GM20431 (cell line): ENCODE results near the gene MTUS2.

Experiments
- in situ Hi-C: fragments of 300-500 bp; cut with MseI, MboI; formaldehyde crosslinking; loops from one replicate; pipeline ENCODE4 v1.15.0; 2020; ENCODE audit warnings: low sequenced_read_pairs; ENCODE audit not compliant: unreplicated experiment

The MTUS2 gene

DNA sequence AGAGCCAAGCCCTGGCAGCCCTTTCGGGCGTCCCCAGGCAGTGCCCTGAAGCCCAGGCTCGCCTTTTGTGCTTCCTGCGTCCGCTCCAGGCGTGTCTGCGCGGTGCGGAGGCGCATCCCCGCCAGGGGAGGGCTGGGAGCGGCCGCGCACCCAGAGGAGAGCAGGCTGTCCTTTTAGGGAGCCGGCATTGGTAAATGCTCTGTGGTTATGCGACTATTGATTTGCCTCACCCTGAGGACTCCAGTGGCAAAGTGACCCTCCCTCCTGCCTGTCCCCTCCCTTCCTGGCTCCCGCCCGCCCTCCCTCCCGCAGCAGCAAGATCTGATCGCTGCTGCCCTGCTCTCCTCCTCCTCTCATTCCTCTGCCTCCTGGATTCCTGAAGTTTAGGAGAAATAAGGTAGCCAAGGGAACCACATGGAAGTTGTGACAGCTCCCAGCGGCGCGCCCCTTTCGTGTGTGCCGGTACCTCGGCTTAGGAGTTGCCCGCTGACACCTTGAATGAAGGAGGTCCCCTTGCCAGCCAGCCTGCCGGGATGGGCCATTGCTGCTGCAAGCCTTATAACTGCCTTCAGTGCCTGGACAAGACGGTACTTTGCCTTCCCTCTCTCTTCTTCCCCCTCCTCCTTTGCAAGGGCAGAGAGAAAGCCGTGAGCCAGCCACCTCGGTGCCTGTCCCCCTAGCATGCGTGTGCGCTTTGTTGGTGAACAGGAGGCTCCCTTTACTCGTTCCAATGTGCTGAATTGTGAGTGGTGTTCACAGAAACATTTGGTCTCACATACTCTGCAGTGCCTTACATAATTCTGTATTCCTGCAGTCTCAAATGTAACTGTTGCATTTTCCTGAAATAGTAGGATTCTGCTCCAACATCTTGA is 608.4 kb downstream of the MTUS2 start:
- in situ Hi-C loops = no loop called here

DNA sequence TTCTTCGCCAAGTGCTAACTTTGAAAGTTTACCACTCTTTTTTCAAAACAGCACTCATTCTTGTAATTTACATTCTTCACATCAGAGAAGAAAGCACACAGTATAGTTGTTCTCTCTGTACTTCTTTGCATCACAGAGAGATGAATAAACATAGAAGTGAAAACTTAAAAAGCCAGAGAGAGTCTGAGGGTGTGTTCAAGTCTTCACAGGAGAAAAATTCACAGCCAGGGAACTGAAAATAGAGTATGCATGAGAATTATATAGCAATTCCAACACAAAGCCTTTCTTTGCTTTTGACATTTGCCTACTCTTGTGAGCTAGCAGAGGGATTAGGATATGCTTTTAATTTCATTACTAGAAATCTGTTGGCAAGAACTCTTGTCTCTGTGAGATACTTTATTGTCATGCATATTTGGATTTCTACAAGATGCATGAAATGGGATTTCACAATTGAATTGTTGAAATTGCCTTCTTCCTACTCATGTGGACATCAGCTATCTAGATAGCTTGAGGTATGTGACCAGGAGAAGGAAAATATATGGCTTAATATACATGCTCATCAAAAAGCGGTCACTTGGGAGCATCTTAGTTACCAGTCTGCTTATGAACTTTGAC is 609.3 kb downstream of the MTUS2 start:
- in situ Hi-C loops = no loop called here

DNA sequence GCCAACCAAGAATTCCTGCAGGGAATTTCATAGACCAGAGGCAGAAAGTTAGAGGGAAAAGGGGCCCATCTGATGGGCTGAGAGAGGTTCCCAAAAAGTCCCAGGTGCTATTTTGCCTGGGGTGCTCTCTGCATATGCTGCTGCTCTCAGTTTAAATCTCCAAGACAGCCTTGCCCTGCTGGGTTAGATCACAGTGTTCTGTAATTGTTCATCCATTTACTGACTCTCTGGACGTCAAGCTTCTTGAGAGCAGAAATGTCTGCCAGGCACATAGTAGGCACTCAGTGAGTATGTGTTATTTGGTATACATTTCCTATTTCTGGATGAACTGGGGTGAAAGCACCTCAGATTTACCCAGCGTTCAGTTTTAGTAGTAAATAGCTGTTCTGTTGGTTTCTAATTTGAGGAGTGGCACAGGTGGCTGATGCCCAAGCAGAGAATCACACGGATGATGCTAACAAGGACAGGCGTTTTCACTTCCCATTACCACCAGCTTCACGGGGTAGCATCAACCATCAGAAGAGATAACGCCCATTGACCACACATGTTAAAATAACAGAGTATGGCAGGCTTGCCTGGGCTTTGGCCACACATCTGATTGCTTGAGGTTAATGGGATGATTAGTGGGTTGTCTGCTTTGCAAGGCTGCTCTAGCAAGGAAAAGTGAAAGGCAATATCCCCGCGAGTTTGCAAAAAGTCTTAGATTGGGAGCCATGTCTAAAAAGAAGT is 614.2 kb downstream of the MTUS2 start:
- in situ Hi-C loops = no loop called here

DNA sequence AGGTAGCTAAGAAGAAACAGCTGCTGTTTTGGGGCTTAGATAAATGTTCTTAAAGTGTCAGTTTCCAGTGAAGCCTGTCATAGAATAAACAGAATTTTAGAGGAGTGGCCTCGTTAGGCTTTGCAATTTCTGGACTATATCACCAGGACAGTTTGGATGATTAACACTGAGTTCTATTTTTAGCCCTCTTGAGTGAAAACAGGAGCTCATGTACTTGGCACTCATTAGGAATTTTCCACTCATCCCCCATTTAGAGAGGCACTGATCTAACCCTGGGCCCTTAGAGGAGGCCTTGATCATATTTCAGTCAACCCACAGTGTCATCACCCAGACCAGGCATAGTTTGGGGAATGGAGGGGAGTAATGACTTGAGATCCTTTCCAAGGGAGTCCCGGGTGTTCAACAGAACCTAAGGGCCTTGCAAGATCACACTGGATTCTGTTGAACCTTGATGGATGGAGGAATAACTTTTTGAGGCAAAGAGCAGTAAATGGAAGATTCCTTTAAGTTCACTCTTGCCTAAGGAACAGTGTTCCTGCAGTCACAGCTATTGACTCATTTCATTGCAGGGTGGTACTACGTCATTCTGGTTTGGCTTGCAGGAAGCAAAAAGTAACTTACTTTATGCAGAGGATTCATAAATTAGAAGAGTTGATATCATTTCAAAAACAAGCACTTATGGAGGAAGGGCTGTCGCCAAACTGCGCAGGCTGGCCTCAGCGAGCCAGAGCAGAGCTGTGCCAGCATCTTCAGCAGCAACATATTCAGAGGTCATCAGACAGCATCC is 615.2 kb downstream of the MTUS2 start:
- in situ Hi-C loops = no loop called here

DNA sequence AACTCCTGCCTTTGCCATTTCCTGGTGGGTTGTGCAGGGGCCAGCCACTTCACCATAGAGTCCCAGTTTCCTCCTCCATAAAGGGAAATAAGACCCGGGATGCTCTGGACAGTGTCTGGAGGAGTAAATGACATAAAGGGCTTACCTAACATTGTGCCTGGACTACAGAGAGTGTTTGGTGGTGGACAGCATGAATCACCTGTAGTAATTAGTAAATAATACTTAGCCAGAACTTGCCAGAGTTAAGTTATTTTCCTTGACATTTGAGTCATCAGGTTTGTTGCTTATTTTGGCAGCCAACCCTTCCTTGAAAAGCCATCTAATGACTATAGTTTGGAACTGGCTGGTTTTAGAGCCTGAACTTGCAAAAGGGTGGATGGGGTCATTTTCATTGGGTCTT is 616.2 kb downstream of the MTUS2 start:
- in situ Hi-C loops = no loop called here

DNA sequence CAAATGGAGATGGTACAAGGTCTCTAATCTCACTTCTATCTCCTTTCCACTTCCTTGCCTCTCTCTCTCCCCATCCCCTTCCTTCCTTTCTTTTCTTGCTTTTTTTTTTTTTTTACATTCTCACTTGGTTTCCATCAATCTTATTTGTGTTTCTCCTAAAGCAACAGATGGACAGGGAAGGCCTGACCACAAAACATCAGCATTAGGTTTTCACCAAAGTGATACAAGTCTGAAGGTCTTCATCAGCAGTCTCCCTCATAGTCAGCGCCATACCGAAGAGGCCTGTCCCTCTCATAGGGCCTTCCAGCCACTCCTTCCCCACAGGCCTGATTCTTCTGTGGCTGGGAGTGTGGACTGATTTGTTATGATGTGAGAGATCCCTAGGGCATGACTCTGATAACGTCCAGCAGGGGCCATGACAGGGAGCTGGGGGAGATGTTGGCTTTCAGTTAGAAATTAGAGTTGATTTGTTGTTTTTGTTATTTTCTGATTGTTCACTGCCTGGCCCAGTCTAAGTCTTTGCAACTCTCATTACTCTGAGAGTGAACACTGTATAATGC is 616.7 kb downstream of the MTUS2 start:
- in situ Hi-C loops = no loop called here

DNA sequence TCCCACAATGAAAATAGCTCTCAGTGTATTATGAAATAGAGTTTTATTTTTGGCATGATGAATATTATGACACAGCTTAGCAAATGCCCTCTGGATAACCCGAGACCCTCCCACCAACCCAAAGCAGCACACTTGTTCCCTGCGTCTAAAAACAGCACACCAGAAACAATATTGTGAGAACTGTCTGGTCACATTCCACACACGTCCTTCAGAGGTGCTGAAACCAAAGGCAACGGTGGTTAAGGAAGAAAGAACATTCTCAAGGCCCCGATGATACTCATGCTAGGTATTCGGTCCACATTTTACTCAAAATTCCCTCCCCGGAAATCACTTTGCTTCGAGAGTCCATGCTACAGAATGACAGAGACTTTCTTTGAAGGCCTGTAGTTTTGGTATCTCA is 618.6 kb downstream of the MTUS2 start:
- in situ Hi-C loops = no loop called here

DNA sequence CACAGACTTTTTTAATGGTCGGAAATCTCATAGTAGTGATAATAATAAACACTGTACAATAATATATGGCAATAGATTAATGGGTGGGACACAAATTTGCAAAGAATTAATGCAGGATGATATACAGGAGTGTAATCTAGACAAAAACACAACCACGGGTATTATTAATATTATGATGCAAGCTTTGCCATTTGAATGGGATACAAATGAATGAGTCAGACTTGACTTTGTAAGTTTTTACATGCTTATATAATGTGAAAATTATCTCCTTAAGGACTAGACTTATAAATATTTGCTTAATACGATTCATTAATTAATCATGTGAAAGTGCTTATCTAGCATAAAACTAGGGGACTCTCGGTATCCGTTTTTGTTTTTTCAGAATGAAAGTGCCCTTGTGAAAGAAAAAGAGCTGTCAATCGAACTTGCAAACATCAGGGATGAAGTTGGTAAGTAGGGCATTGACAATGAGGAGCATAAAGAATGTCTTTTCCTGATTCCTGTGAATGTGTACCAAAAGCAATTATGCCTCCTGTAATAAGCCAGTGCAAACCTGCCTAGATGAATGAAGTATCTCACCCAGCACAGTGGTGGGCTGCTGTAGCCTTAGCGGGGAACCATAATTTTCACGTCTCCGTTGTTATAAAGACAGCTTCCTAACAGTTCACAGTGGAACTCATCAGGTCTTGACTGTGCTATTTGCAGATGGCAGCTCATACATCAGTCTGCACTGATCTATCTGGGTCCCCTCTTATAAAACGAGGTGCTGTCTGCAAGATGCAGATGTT is 619.7 kb downstream of the MTUS2 start:
- in situ Hi-C loops = no loop called here

DNA sequence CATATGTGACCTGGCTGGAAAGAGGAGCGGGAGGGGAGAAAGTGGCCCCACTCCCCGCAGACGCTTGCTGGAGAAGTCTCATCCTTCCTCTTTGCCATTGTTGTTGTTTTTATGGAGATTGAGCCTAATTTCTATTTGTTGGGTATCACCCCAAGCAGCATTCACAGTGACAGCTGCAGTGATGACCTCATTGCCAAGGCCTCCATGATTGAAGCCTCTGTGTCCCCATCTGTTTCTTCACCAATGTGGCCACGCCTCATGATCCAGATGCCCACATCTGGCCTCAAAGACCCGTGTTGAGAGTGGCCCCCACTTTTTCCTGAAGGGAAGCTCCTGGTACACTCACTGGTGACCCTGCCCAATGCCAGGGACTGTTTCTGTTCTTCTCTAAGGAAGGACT is 621.2 kb downstream of the MTUS2 start:
- in situ Hi-C loops = no loop called here

DNA sequence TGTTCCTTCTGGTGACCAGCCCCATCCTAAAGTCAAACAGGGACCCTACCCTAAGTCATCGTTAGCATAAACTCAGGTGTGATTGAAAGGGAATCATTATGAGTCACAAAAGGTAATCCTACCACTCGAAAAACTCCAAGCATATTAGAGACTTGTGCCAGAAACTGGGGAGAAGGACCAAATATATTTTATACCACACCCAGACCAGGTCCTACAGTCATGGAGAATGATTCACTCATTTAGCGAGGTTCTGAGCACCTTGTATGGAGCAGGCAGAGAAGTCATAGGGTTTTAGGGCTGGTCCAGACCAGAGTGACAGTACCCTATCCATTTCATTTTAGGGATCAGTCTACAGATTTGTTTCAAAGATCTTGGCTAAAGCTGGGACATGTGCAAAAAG is 625.9 kb downstream of the MTUS2 start:
- in situ Hi-C loops = no loop called here

DNA sequence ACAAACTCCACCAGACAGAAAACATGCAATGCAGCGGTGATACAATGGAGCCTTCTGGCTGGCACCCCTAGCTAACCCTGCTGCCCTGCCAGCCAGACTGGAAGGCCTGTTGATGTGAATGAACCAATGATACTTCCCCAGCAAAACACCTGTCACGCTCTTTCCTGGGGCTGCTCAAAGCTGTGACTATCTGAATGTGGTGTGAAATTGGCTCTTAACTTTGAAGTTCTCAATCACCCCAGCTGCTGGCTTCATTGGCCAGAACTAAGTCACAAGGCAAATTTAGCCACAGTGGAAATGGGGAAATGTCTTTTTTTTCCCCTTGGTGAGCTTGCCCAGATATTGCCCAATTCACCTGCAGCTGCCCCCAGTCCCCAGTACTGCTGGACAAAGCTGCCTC is 628.0 kb downstream of the MTUS2 start:
- in situ Hi-C loops = no loop called here

DNA sequence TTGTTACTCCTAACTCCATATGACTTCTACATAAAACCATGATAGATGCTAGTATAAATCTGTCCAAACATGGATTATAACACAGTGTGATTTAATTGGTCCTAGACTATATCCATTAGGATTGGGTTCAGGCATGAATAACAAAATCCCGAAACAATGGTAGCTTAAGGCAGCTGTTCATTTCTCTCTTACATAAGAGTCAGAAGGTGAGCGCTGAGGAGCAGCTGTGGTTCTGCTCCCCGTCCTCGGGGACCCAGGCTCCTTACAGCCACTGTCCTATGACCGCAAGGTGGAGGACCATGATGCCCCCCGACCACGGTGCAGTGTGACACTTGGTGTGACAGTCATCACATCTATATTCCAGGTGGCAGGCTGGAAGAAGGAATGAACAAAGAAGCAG is 629.6 kb downstream of the MTUS2 start:
- in situ Hi-C loops = no loop called here

DNA sequence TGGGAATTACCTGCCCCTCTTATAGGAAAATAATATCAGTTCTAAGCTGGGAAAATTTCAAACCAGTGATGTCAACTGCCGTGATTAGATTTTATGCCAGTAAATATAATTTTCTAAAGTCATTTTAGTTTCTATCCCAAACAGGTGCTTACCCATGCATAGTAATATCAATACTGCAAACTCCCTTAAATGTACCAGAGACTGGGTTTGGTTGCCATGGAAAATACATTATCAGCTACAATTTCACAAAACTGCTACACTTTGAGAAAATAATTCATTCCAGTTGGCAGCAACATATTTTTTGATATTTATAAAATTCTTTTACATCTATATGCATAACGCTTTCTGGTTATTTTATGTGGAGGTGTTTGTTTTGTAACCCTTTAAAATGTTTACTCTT is 631.8 kb downstream of the MTUS2 start:
- in situ Hi-C loops = no loop called here

DNA sequence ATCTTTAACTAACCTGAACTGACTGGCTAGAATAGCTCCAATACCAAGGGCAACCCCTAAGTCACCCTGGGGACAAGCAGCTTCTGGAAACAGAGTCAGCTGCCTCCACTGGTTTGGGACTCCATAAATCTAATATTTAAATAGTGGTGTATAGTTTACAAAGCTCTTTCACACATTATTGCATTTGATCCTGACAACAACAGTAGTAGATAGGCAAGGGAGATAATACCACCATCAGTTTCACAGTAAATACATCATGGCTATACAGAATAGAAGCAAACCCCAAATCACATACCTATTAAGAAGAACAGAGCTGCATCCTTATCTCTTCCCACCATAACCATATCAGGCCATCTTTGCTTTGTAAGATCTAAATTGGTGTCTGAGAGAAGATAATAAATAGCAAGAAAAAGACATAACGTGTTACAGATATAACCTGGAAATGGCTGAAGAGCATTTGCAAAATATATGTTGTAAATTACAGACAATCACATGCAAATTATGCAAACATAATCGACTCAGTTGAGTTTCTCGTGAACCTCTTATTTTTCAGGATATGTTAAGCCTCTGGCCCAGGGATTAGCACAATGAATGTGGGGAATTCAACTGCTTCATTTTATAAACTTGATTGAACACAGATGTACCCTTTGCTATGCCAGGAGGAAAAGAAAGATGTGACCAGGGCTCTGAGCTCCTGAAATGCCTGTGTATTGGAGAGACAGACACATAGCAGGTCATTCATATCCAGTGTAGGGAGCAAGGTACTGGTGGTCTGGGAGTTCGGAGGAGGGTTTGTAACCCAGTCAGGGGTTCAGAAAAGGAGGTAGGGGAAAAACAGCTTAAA is 632.9 kb downstream of the MTUS2 start:
- in situ Hi-C loops = no loop called here

DNA sequence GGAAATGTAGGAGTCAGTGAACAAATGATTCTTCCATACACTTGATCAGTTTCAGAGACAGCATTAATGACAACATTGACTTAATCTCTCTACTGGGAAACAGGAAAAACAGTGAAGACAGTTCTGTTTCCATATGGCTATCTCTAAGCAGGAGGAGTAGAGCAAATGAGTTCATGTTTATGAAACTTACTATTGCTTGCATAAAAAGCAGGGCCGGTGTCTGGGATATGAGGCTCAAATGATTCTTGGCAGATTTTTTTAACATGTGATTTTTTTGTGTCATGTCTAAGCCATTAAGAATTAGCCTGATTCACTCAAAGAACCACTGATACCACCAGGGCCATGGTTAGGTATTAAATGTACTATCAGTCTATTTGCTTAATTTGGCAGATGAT is 633.5 kb downstream of the MTUS2 start:
- in situ Hi-C loops = no loop called here

DNA sequence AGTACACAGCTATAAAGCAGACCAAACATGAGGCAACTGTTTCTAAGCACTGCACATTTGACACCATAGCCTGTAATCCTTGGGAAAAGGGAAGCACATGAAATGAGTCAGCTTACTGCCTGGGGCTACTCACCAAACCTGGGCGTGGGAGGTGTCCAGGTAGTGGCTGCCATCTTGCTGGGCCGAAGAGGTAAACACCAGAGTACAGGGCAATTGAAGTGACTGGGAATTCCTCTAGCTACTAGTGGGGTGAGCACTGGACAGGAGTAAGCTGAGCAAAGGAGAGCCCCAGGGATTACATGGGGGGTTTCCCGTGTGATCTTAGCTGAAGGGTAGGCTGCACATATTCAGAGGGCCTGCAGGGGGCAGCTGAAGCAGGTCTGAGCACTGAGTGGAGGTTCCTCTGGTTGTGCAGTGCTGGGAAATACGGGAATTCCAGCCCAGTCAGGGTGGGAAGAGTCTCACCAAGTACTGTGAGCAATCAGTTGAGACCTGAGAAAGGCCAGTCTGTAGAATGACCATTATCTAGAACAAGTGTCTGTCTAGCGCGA is 634.9 kb downstream of the MTUS2 start:
- in situ Hi-C loops = no loop called here

DNA sequence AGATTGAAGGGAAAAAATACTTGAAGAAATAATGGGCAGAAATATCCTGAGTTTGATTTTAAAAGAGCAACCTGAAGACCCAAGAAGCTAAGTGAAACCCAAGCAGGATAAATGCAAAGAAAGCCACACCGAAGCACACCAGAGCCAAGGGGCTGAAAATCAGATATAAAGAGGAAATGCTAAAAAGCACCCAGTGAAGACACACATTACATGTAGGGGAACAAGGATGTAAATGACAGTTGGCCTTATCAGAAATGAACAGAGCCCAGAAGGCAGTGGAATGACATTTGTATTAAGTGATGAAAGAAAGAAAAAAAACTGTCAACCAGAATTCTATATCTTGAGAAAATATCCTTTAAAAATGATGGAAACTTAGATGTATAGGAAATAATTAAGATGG is 636.3 kb downstream of the MTUS2 start:
- in situ Hi-C loops = no loop called here

DNA sequence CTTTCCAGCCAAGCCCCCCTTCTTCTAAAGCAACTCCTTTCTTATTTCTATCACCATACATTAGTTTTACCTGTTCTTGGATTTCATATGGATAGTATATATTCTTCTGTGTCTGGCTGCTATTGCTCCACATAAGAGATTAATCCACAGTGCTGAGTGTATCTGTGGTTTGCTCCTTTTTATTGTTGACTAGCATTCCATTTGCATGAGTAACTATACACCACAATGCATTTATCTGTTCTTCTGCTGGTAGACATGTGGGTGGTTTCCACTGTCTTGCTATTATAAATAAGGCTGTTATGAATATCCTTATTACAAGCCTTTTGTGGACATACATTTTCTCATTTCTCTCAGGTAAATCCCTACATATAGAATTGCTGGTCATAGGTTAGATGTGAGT is 637.2 kb downstream of the MTUS2 start:
- in situ Hi-C loops = no loop called here
